NCI-H345 (cell line): ENCODE measurements around the gene CKB.
A peak's percentile ranks its signal among the peaks of the same experiment; 100 is the strongest.

Source experiments
- DNase-seq: peaks from one replicate; lab custom pipeline; 2025; lab: John Stamatoyannopoulos, UW

Gene CKB

DNA sequence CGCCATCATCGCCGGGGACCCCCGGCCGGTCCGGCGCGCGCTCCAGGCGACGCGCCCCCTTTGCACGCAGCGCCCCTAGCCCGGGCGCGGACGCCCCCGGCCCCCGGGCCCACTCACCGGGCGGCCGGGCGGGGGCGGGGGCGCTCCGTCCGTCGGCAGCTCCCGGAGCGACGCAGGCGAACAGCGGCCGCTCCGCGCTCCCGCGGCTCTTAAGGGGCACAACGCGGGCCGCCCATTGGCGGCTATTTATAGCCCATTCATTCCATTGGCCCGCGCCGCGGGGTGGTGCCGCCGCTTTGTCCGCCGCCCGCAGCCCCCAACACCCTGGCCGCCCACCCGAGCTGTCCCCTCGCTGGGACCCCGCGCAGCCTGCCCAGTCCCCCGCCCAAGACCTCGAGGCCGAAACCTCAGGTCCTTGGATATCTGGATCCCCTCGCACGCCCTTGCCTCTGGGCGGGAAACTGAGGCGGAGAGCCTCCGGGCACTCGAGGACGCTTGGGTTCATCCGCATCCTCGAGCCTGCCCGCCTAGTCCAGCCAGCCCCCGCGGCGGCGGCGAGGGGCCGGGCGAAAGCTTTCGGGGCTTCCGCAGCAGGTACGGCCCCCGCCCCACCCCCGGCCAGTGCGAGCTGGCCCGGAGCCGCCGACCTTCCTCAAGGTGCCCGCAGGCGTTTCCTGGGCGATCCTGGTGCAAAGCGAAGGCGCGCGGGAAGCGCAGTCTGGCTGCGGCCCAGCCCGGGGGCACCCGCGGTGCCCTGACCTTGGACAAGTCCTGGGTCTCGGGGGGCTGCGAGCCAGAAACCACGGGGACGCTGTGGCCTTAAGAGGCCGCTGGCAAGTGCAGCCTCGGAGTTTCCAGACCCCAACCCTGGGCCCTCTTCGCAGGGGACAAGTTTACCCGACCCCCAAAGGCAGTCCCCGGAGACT lies at the start of gene CKB:
CKB (minus strand) TSS at position 182 of the 926 bp plus-strand sequence. CDS start 337 bp downstream, outside the sequence.
- peak; percentile 87 for DNase-seq

DNA sequence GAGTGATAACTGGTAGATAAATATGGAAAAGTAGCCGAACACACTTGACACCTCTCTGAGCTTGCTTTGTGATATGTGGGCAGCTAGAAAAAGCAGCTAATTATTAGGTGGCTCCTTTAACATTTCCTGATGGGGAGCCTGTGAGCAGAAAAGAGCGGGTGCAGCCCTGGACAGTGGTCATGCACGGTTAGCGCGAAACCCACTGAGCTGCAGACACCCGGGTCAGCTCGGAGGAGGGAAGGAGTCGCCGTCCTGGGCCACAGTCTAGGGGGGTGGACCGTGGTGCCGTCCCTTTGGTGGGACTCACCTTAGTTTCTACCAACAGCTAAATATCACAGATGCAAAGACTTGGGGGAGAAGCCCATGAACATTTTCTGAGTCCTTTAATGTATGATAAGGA lies 46.8 kb upstream of the CKB start:
- no peak for DNase-seq

DNA sequence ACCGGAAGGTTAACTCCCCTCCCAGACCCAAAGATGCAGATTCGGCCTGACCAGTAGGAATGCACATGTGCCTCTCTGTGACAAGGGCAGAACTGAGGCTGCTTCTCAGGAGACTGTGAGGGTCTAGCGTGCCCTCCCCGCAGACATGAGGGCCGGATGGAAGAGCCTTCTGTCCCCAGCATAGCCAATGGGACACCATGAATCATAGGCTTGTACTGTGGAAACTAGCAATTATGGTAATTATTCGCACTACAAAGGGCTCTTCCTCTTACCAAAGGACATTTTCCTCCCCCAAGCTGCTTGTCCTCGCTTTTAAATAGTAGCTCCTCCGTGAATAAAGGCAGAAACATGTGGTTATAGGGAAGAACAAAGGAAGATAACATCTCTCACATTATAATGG lies 46.3 kb upstream of the CKB start:
- no peak for DNase-seq

DNA sequence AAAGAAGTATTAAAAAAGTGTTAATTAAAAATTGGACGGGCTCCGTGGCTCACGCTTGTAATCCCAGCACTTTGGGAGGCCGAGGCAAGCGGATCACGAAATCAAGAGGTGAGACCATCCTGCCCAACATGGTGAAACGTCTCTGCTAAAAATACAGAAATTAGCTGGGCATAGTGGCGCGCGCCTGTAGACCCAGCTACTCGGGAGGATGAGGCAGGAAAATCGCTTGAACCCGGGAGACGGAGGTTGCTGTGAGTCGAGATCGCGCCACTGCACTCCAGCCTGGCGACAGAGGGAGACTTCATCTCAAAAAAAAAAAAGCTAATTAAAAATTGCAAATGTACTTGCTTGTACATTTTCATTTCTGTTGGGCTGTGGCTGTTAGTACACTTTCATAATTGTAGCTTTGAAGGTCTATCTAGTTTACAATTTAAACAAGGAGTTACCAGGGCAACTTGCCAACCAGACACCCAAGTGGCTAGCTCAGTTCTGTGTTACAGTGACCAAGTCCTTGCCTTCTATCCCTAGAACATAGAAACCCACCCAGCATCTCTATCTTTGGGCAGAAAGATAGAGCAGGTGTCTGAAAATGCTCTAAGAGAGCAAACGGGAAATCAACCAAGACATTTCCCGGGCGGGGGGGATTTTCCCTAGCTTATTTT lies 41.3 kb upstream of the CKB start:
- DNase-seq, result no peak

DNA sequence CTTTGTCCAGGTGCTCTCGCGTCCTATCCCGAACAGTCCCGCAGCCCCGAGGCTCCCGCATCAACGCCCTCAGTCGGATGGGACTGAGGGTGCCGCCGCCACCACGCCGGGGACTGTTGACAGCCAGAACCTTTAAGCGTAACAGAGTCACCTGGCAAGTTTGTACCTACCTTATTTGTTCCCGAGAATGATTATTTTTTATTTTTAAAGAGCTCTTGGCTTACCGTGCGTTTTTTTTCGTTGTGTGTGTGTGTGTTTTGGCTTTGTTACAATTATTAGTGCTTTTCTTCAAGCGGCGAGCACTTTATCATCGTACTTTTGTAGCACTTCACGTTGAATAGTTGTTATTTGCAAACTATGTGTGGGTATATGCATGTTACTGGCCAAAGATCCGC lies 40.6 kb upstream of the CKB start:
- DNase-seq, result no peak

DNA sequence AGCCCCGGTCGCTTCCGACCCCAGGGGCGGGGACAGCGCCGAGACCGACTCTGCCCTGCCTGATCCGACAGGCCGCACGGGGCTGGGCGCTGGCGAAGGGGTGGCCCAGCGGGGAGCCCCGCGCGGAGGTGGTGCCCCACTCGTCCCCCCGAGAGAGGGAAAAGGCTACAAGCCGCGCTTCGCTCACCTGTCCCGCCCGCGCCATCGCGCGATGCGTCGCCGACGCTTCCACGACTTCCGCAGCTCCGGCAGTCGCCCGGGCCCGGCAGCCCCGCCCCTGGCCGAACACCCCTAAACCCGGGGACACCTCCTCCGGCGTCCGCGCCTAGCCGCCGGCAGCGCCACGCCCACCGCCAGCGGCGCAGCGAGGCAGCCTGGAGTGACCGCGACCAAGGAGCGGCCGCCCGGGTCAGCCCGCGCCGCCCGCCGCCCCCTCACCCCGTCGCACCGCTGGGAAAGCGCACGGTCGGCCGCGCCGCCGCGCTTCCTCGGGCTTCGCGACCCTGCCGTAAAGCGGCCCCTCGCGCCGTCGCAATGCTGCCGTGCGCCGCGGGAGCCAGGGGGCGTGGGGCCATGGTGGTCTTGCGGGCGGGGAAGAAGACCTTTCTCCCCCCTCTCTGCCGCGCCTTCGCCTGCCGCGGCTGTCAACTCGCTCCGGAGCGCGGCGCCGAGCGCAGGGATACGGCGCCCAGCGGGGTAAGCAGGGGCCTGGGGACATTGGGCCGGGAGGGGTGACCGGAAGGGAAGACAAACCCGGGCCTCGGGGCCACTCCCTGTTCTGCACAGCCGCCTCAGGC lies 40.0 kb upstream of the CKB start, which contains the start of the genes BAG5 and COA8:
BAG5 (minus strand) TSS at position 229 of the 797 bp plus-strand sequence. CDS start 1,493 bp downstream, outside the sequence.
COA8 (plus strand) TSS at position 532 of the 797 bp plus-strand sequence; CDS start at position 574, 42 bp downstream.
- peak; percentile 88 for DNase-seq

DNA sequence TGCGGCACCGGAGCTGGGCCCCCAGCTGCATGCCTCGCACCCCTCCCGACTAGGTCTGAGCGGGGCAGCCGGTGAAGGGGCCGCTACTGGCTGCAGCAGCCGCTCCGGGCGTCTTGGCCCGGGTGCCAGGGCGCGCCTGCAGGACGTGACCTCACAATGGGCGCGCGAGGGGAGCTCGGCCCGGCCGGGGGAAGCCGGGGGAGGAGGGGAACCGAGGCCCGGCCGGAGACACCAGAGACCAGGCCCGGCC lies 39.5 kb upstream of the CKB start:
- no peak for DNase-seq

DNA sequence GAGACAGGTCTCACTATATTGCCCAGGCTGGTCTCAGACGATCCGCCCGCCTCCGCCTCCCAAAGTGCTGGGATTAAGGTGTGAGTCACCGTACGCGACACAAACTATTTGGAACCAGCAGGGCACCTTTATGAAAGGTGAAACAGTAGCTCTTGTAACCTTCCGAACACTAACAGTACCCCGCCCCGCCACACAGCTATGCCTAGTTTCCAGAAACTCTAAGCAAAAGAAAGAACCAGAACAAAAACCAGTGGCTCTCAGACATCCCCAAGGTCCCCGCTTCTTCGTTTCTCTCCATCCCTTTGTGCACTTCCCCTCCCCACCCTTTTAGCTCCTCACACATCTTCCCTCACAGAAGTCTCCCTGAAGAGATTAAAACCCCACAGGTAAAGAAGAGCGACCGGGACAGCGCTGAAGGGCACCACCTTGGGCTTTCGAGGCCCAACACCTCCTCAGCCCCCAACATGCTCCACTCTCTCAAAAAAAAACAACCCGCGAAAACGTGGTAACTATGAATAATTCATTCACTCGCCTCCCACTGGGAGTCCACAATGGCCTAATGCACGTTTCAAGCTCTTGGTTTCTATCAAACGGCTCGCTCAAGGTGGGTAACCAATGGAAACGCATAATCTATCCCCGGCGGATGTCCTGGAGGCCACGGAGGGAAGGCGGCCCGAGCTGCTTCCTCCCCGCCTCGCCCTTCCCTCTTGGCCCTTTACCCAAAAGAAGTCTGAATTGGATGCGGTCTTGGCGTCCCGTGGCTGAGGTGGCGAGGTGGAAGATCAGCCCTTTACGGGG lies 39.0 kb upstream of the CKB start:
- DNase-seq, result no peak

DNA sequence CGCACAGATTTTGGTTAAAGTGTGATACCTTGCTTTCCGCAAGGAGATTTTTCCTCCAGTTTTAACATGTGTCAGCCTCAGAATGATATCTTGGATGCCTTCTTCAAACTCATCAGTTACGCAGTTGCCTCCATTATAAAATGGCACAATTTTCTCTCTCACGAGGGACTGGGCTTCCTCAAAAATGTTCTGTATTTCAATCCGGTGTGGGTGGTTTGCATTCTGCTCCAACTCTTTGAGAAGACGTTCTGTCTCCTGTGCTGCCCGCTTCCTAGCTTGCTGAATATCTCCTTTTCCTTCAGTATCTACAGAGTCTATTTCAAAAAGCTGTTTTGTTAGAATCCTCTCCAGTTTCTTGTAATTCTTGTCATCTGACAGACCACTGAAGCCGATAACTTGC lies 38.1 kb upstream of the CKB start:
- no peak for DNase-seq

DNA sequence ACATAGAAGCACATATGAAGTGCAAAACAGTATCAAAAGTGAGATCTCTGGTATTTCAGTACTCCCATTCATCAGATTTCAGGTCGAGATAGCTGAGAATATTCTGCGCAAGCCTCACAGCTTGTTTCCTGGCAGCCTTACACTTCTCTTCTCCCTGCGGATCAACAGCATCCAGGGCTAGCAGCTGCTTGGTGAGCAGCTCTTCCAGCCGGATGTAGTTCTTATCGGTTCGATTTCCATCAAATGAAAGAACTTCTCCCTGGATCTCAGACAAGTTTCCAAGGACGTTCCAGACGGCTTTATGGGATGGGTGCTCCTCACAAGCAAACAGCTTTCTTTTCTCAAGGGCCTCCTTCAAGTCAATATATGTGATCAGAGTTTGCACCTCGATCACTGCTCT lies 37.1 kb upstream of the CKB start:
- no peak for DNase-seq

DNA sequence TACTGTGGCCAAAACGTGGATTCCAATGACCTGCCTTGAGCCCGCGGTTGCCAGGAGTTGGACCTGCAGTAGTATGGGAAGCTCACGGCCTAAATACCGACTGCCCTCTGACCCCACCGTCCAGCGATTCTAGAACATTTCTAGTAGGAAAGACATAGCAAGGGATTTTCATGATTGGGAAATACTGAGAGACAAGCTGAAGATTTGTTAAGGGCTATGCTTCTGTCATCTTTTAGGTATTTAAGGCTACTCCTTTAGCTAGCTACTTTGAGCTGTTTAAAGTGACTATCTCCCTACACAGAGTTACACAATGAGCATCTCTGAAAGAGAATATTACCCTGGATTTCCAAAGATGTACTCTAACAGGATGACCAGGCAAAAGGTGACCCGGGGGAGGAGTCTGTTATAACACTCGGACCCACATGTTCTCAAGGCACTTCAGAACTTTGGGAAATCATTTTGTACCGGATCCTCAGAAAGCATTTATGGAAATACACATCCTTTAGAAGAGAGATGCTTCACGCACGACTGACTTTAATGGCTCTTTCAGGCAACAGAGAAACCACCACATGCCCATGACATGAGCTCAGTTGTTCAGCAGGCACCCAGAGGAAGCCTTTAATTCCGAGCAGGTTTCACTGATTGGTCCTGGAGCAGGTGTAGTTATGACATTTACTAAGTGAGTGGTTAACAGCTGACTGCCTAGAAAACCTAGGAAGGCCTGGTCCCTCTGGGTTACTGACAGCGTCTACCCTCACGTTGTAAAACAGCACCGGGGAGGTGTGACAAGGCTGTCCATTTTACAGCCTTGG lies 35.6 kb upstream of the CKB start:
- DNase-seq, result peak; percentile 31

DNA sequence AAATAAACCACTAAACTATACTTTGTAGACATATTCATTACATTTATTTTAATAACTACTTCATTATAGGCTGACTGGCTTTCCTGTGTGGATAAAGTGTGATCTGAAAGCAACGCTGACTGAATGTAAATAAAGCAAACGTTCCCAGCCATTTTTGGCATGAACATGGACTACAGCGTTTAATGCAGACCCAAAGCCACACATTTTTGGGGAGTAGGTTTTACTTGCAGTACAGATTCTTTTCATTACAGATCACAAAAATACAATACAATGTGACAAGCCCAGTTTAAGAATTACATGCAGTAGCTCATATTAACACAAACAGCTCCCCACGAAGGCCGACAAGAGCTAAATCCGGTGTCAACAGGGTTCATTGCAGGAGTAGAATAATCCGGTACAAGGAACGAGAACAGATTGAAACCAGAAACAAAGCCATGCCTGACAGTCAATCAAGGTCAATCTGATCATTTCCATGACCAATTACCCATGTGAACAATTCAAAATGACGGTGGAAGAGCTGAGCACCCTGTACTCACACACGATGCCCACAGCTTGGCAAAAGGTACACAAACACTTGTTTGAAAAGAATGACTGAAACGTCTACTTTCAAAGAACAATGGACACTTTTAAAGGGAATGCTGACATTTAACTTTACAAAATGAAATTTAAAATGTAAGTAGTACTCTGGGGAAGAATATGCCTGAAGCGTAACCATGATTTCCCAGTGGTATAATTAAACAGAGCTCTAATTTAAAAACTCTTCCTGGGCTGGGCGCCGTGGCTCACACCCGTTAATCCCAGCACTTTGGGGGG lies 34.5 kb upstream of the CKB start:
- peak; percentile 38 for DNase-seq

DNA sequence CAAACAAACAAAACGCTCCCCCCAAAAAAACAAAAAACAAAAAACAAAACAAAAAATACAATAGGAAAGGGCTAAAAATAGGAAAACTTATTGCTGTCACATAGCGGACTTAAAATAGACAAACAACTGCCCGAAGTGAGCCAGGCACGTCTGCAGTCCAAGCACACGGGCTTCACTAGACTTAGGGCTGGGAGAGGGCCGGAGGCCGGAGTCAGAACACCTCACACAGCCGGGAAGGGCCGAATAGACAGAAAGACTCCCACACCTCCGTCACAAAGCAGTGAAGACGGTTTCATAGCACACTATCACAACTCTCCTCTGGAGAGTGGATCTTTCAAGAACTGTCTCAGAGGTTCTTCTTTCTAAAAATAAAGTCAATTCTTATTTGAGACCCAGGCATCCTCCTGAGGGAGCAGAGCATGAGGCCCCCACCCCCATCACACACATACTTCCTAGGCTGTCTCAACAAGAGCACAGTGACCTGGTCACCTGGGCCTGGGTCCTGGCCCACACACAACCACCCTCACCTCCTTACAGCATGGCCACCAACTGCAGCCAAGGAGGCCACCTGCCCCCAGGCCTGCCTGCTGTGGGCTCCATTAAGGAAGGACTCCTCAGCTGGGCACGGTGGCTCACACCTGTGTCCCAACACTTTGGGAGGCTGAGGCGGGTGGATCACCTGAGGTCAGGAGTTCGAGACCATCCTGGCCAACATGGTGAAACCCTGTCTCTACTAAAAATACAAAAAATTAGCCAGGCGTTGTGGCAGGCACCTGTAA lies 33.1 kb upstream of the CKB start:
- no peak for DNase-seq

DNA sequence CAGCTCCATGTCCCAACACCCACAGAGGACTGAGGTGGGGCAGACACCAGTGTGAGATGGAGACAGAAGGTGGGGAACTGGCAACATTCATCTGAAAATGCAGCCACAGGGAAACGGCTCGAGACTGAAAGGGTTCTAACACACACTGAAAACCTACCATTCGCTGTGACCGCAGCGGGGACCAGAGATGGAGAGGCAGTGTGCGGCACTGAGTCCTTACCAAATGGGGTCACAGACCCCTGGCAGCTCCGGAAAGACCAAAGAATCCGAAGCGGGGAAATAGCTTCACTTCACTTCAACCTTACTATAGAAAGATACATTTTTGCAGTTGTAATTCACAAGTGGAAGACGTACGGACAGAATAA lies 30.2 kb upstream of the CKB start:
- no peak for DNase-seq

DNA sequence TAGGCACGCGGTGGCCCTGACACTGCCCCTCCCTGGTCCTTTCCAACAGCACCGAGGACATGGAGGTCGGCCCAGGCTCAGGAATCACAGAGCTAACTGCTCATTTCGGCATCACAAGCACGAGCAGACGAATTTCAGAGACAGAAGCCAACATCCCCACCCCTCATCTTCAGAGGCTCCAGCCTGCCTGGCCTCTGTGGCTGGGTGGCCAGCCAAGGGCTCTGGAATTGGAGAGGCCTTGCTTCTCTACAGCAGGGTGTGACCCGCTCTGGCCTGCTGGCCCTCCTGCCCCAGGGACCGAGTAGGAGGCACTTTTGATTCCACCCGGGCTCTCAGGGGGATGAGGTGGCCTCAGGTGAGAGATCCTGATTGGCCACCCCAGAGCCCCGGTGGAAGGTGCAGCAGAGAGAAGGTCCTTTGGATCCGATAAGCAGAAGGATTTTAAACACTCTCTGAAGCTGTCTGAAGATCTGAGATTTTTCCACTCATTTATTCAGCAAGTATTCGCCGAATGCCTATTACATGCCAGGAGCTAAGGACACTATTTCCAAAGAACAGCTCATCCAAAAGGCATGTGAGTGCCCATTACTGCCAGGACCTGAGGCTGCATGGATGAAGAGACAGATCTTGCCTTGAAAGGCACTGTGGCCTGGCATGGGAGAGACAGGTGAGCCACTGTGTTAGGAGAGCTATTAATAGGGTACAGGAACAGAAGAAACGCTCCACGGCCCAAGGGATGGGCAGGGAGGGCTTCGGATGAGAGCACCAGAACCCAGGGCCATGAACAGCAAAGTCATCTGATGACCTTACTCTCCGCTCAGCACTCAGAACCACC lies 29.6 kb upstream of the CKB start:
- no peak for DNase-seq

DNA sequence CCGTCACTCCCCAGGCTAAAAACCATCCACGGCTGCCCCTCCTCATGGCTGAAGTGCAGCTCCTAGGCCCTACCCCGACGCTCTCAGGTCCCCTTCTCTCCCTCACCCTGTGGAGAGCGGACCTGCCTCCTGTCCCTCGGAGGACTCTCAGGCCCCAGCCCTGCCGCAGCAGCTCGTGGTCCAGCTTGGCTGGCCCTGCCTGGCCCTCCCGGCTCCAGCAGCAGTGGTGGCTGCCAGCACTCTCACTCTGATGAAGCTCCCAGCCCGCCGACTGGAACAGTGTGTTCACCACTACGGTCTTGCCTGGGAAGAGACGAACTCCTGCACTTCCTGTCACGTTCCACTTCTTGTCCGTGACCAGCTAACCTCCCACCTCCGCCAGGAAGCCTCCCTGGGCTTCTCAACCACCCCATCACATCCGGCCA lies 28.7 kb upstream of the CKB start:
- DNase-seq, result no peak

DNA sequence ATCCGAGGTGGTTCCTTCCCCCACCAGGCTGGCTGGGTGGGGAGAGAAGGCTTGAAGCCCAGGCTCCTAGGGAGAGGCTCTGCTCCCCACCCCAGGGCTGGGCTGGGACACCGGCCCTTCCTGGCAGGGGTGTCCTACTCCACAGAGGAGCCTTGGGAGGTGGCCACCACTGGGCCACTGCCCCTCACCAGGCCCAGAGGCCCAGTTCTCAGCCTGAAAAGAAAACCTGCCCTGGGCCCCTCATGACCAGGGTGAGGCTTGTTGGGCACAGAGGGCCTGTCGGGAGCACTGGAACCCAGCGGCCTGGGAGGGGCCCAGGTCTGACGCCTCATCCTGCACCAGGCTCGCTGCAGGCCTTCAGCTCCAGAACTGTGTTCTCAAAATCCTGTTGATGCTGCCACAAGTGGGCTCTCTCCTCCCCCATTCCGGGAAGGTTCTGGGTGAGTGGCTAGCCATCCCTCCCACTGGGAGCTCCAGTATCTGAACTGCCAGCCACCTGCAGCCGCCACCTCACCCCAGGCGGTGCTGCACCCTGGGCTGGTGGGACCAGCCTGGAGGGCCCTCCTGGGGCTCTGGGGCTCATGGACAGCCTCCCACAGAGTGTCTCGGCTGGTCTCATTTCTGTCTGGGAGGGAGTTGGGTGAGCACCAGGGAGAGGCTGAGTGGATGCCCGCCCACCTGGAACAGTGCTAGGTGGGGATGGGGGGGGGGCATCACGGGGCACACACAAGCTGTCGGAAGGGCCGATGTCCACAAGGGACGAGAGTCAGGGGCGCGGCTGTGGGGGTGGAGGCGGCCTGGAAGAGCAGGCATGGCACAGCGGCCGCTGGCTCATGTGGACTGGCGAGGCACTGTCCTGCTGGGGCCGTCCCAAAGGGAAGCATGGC lies 28.1 kb upstream of the CKB start:
- peak; percentile 74 for DNase-seq
